ENCODE results near the gene MT1H. TPM values are rescaled to one million over a fixed set of nuclear protein-coding genes. Genes with fewer than 3 reads are reported as not detected.

Gene MT1H
- total and polyA plus RNA-seq, 2 experiments from 2014 or later, result not detected

- no peak overlapping the region for H3K4me2 ChIP-seq (ENCODE audit: unreplicated experiment)
- WGBS, 2 experiments (ENCODE audit: low coverage in 1 of 2, low lambda C conversion rate in 2 of 2, missing lambda C conversion rate in 2 of 2), result 45 to 48% methylated on average over 9 of the region's 9 CpGs
- peaks cover 36% of the 10 kb centered on the region for H3F3A ChIP-seq (ENCODE audit: insufficient read depth)
- peaks cover 4% of the 10 kb centered on the region; the same call in 1 of the 2 replicates for H3K4me1 ChIP-seq (ENCODE audit: insufficient read depth)
- H3K27ac ChIP-seq, result no peak overlapping the region
- in situ Hi-C loops (cut with MboI), result no loop called here
- no peaks in the 10 kb centered on the region for H3K9me2 ChIP-seq (ENCODE audit: insufficient read depth)
- H3K36me3 ChIP-seq (ENCODE audit: low read depth), result no peaks in the 10 kb centered on the region
- no peaks in the 10 kb centered on the region for H4K20me1 ChIP-seq (ENCODE audit: insufficient read depth)
- no peak for TF ChIP-seq EZH2 (IDR thresholded peaks at IDR 0.05; ENCODE audit: insufficient read depth, poor library complexity, severe bottlenecking)
- TF ChIP-seq EZH2phosphoT487 (IDR thresholded peaks at IDR 0.05; ENCODE audit: insufficient read depth, low read depth), result no peak
- no peak overlapping the region for H3K9ac ChIP-seq
- DNase-seq, result peak; percentile 37
- no peaks in the 10 kb centered on the region for H3K9me3 ChIP-seq (ENCODE audit: low read depth)
- H3K79me2 ChIP-seq (ENCODE audit: insufficient read depth), result peaks cover 11% of the 10 kb centered on the region
- H3K27me3 ChIP-seq (replicated peaks; ENCODE audit: insufficient read depth), result no peaks in the 10 kb centered on the region
- no peak overlapping the region for H3K4me3 ChIP-seq
- H2AFZ ChIP-seq, result no peak overlapping the region
These were observed 40.9 kb upstream of the MT1H start for GRCh38 chr16:56628486-56629350.

GRCh38 chr16:56629531-56629930, 40.1 kb upstream of the MT1H start:
- no peaks in the 10 kb centered on the region for H3K9me3 ChIP-seq (ENCODE audit: low read depth)
- no peaks in the 10 kb centered on the region for H3K9me2 ChIP-seq (ENCODE audit: insufficient read depth)
- H3F3A ChIP-seq (ENCODE audit: insufficient read depth), result peaks cover 36% of the 10 kb centered on the region
- no peaks in the 10 kb centered on the region for H3K36me3 ChIP-seq (ENCODE audit: low read depth)
- H3K4me2 ChIP-seq (ENCODE audit: unreplicated experiment), result no peak overlapping the region
- no peak overlapping the region for H3K4me3 ChIP-seq
- peaks cover 4% of the 10 kb centered on the region; the same call in 1 of the 2 replicates for H3K4me1 ChIP-seq (ENCODE audit: insufficient read depth)
- no peaks in the 10 kb centered on the region for H4K20me1 ChIP-seq (ENCODE audit: insufficient read depth)
- no peak for DNase-seq
- H2AFZ ChIP-seq, result no peak overlapping the region
- H3K79me2 ChIP-seq (ENCODE audit: insufficient read depth), result peaks cover 11% of the 10 kb centered on the region
- in situ Hi-C loops (cut with MboI), result no loop called here
- WGBS, 2 experiments (ENCODE audit: low coverage in 1 of 2, low lambda C conversion rate in 2 of 2, missing lambda C conversion rate in 2 of 2), result 81 to 85% methylated on average over 3 of the region's 3 CpGs
- H3K27ac ChIP-seq, result no peak overlapping the region
- TF ChIP-seq EZH2 (IDR thresholded peaks at IDR 0.05; ENCODE audit: insufficient read depth, poor library complexity, severe bottlenecking), result no peak
- no peak for TF ChIP-seq EZH2phosphoT487 (IDR thresholded peaks at IDR 0.05; ENCODE audit: insufficient read depth, low read depth)
- no peak overlapping the region for H3K9ac ChIP-seq
- H3K27me3 ChIP-seq (replicated peaks; ENCODE audit: insufficient read depth), result no peaks in the 10 kb centered on the region

GRCh38 chr16:56630134-56630533, 39.5 kb upstream of the MT1H start:
- in situ Hi-C loops (cut with MboI), result no loop called here
- Histone ChIP-seq H2AFZ (no peak overlapping the region), H3K9ac (no peak overlapping the region), H3K4me2 (ENCODE audit: unreplicated experiment) (no peak overlapping the region), H3K27me3 (replicated peaks; ENCODE audit: insufficient read depth) (no peaks in the 10 kb centered on the region), H3K36me3 (ENCODE audit: low read depth) (no peaks in the 10 kb centered on the region), H3K27ac (no peak overlapping the region), H3K4me1 (ENCODE audit: insufficient read depth) (peaks cover 4% of the 10 kb centered on the region; the same call in 1 of the 2 replicates), H4K20me1 (ENCODE audit: insufficient read depth) (no peaks in the 10 kb centered on the region), H3K4me3 (no peak overlapping the region), H3K9me2 (ENCODE audit: insufficient read depth) (no peaks in the 10 kb centered on the region), H3K79me2 (ENCODE audit: insufficient read depth) (peaks cover 11% of the 10 kb centered on the region), H3K9me3 (ENCODE audit: low read depth) (no peaks in the 10 kb centered on the region), H3F3A (ENCODE audit: insufficient read depth) (peaks cover 36% of the 10 kb centered on the region)
- no peak for TF ChIP-seq EZH2 (IDR thresholded peaks at IDR 0.05; ENCODE audit: insufficient read depth, poor library complexity, severe bottlenecking)
- no peak for TF ChIP-seq EZH2phosphoT487 (IDR thresholded peaks at IDR 0.05; ENCODE audit: insufficient read depth, low read depth)
- 90 to 93% methylated on average over 3 of the region's 3 CpGs for WGBS, 2 experiments (ENCODE audit: low coverage in 1 of 2, low lambda C conversion rate in 2 of 2, missing lambda C conversion rate in 2 of 2)
- DNase-seq, result no peak

DNA sequence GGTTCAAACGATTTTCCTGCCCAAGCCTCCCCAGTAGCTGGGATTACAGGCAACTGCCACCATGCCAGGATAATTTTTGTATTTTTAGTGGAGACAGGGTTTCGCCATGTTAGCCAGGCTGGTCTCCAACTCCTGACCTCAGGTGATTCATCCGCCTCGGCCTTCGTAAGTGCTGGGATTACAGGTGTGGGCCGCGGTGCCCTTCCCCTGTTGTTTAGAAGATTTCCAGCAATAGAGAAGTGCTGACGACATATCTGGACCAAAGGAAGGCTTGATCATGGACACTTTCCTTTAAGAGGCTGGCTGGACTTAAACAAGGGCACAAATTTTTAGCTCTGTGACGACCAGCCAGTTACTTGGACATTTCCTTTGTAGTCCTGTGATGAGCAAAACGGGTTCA, 38.4 kb upstream of the MT1H start:
- H3K27me3 ChIP-seq (replicated peaks; ENCODE audit: insufficient read depth), result no peaks in the 10 kb centered on the region
- no peaks in the 10 kb centered on the region for H4K20me1 ChIP-seq (ENCODE audit: insufficient read depth)
- DNase-seq, result no peak
- 96 to 97% methylated on average over 10 of the region's 10 CpGs for WGBS, 2 experiments (ENCODE audit: low coverage in 1 of 2, low lambda C conversion rate in 2 of 2, missing lambda C conversion rate in 2 of 2)
- H3K36me3 ChIP-seq (ENCODE audit: low read depth), result no peaks in the 10 kb centered on the region
- no peaks in the 10 kb centered on the region for H3K9me3 ChIP-seq (ENCODE audit: low read depth)
- H3K4me1 ChIP-seq (ENCODE audit: insufficient read depth), result peaks cover 4% of the 10 kb centered on the region; the same call in 1 of the 2 replicates
- H2AFZ ChIP-seq, result no peak overlapping the region
- H3K27ac ChIP-seq, result no peak overlapping the region
- no peak overlapping the region for H3K9ac ChIP-seq
- in situ Hi-C loops (cut with MboI), result no loop called here
- TF ChIP-seq EZH2 (IDR thresholded peaks at IDR 0.05; ENCODE audit: insufficient read depth, poor library complexity, severe bottlenecking), result no peak
- no peak for TF ChIP-seq EZH2phosphoT487 (IDR thresholded peaks at IDR 0.05; ENCODE audit: insufficient read depth, low read depth)
- no peak overlapping the region for H3K4me3 ChIP-seq
- H3K79me2 ChIP-seq (ENCODE audit: insufficient read depth), result peaks cover 6% of the 10 kb centered on the region
- H3F3A ChIP-seq (ENCODE audit: insufficient read depth), result peaks cover 31% of the 10 kb centered on the region
- no peaks in the 10 kb centered on the region for H3K9me2 ChIP-seq (ENCODE audit: insufficient read depth)
- H3K4me2 ChIP-seq (ENCODE audit: unreplicated experiment), result no peak overlapping the region
